Body of pancreas (tissue), 4 donors: ENCODE measurements around the gene TMEM208.

Experiments used
- POLR2A ChIP-seq, 3 donors: fragments of 450-650 bp; IDR thresholded peaks; one replicate each; pipeline ENCODE4 v1.6.1; 2016; ENCODE audit warnings: antibody characterized with exemption in 3 of 3, mild to moderate bottlenecking in 2 of 3
- TF ChIP-seq, protein P1 (sequence below), 7 experiments: fragments of 450-650 bp in 4 of 7; fragments of 200-600 bp in 3 of 7; sonication (generic) in 3 of 7; IDR thresholded peaks; one replicate each; pipeline ENCODE4 v1.5.1; 2016 to 2019; ENCODE audit warnings: antibody characterized with exemption in 7 of 7

DNA sequence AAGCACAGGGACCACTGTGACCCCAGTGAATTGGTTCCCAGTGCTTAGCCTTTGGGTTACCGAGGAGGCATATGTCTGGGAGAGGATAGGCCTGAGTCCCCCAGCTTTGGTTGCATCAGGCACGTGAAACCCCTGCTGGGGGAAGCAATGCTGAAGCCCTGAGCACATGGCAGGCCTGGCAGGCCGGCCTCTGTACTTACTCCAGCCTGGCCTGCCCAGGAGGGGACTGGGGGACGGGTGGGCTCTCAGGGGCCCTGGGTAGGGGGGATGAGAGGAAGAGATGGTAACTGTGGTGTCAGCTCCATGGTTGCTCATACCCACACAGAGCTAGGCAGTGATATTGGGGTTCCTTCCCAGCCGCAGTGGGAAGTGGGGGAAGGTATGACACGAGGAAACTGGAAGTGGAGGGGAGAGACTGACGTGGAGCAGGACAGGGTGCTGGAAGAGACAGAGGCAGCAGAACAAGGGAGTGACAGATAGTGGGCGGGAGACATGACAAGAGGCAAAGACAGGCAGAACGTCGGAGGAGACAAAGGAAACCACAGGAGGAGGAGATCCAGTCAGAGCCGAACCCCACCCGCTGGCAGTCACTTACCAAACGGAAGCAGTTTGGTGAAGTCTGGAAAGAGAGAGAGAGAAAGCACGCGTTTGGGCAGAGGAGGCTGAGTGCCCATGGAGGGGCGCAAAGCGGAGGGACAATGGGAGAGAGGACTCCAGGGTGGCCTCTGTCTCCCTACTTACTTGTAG, 9.1 kb downstream of the TMEM208 start:
- TF ChIP-seq, protein P1, sequence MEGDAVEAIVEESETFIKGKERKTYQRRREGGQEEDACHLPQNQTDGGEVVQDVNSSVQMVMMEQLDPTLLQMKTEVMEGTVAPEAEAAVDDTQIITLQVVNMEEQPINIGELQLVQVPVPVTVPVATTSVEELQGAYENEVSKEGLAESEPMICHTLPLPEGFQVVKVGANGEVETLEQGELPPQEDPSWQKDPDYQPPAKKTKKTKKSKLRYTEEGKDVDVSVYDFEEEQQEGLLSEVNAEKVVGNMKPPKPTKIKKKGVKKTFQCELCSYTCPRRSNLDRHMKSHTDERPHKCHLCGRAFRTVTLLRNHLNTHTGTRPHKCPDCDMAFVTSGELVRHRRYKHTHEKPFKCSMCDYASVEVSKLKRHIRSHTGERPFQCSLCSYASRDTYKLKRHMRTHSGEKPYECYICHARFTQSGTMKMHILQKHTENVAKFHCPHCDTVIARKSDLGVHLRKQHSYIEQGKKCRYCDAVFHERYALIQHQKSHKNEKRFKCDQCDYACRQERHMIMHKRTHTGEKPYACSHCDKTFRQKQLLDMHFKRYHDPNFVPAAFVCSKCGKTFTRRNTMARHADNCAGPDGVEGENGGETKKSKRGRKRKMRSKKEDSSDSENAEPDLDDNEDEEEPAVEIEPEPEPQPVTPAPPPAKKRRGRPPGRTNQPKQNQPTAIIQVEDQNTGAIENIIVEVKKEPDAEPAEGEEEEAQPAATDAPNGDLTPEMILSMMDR (IDR thresholded peaks at IDR 0.05) = no peak
- TF ChIP-seq POLR2A (IDR thresholded peaks at IDR 0.05) = no peak
